AG04450 (cell line): ENCODE results near the gene ADAMTS15. TPM values are rescaled to one million over a fixed set of nuclear protein-coding genes. Genes with fewer than 3 reads are reported as not detected.

Experiments
- CTCF ChIA-PET: fragments of 300-600, 350-600 bp; formaldehyde crosslinking; extraction: SDS; loops from one replicate; lab custom pipeline; 2022; ENCODE audit warnings: antibody characterized with exemption, inconsistent platforms; lab: Charles Lee
- POLR2A ChIA-PET: fragments of 350-600 bp; formaldehyde crosslinking; extraction: SDS; loops from one replicate; lab custom pipeline; 2021; ENCODE audit warnings: antibody characterized with exemption, inconsistent platforms; lab: Yijun Ruan, JAX
- DNase-seq: peaks from one replicate; pipeline ENCODE4 v3.0.0-alpha.2; 2011; ENCODE audit warnings: low read depth, low spot score
- H3K27ac ChIP-seq: one replicate; pipeline ENCODE4 v1.5.1; 2012; ENCODE audit warnings: low read depth, low read length, control low read depth
- H3K27me3 ChIP-seq: one replicate; pipeline ENCODE4 v1.6.0; 2012; ENCODE audit warnings: low read length; ENCODE audit not compliant: control insufficient read depth, insufficient read depth
- H3K4me3 ChIP-seq: 2 replicates; pipeline ENCODE4 v1.5.1; 2011; ENCODE audit warnings: mild to moderate bottlenecking, low read depth, low read length, control low read depth
- H3K9me3 ChIP-seq: 2 replicates; pipeline ENCODE4 v1.5.1; 2012; ENCODE audit warnings: low read length; ENCODE audit not compliant: control insufficient read depth, insufficient read depth
- CTCF ChIP-seq: IDR thresholded peaks from 2 replicates; pipeline ENCODE4 v1.5.1; 2011; ENCODE audit warnings: low read depth, low read length, control low read depth, inconsistent platforms
- polyA plus RNA-seq: library from polyadenylated mRNA; depleted of rRNA; stranded (reverse); fragments of >200 nt; gene quantifications from 2 replicates; pipeline ENCODE4 v1.2.3, GENCODE V29; 2011

The ADAMTS15 gene
- polyA plus RNA-seq, 1 experiment: 5.8 TPM

- Histone ChIP-seq H3K27ac (no peak overlapping the region), H3K27me3 (no peaks in the 10 kb centered on the region), H3K9me3 (no peaks in the 10 kb centered on the region; the same call in 1 of the 2 replicates), H3K4me3 (no peak overlapping the region)
- no peak for DNase-seq
- ChIA-PET CTCF (interaction anchor here (1.3 kb wide), 1 partner anchor 404 kb away, joined by 6 read pairs; no protein-coding TSS in a partner anchor), POLR2A (no interaction called here)
- TF ChIP-seq CTCF: no peak
These were observed 9.4 kb downstream of the ADAMTS15 start for GRCh38 chr11:130457623-130458409.

DNA sequence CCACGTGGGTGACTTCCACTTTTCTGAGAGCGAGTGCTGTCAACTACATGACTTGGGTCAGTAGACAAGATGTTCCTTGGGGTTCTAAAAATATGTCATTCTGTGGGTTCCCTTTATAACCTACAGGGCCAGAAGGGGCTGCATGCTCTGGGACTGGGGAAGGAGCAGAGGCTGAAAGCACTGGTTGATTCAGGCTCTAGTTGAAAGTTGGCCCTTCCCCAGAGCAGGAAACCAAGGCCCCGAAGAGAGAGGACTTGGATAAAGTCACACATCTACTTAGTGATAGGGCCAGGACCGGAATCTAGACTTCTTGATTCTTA lies 9.9 kb downstream of the ADAMTS15 start:
- no peak overlapping the region for H3K4me3 ChIP-seq
- no peaks in the 10 kb centered on the region; the same call in 1 of the 2 replicates for H3K9me3 ChIP-seq
- no peak for DNase-seq
- CTCF ChIA-PET: no interaction called here
- no peak for TF ChIP-seq CTCF
- no peaks in the 10 kb centered on the region for H3K27me3 ChIP-seq
- POLR2A ChIA-PET: interaction anchor here (0.7 kb wide), 1 partner anchor 363 kb away, joined by 6 read pairs; no protein-coding TSS in a partner anchor
- no peak overlapping the region for H3K27ac ChIP-seq

DNA sequence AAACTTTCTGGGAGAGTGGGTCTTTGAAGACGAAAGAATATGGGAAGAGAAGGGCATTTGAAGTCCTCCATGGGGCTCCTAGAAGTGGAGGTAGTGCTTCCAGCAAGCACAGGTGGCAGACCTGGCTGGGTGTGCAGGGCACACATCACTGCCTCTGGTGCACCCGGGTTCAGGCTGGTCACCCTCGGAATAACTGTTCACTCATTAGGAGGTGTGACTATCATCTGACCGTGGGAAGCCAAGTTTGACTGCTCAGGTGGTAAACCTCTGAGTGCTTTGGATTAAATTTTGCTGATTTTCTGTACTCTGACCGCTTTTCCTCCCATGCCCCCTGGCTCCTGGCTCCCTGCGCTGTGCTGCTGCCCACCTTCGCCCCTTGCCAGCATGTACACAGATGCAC lies 11.1 kb downstream of the ADAMTS15 start:
- Histone ChIP-seq H3K9me3 (no peaks in the 10 kb centered on the region; the same call in 1 of the 2 replicates), H3K27me3 (no peaks in the 10 kb centered on the region), H3K27ac (no peak overlapping the region), H3K4me3 (no peak overlapping the region)
- no peak for TF ChIP-seq CTCF
- DNase-seq: no peak
- CTCF ChIA-PET: no interaction called here
- POLR2A ChIA-PET: no interaction called here

DNA sequence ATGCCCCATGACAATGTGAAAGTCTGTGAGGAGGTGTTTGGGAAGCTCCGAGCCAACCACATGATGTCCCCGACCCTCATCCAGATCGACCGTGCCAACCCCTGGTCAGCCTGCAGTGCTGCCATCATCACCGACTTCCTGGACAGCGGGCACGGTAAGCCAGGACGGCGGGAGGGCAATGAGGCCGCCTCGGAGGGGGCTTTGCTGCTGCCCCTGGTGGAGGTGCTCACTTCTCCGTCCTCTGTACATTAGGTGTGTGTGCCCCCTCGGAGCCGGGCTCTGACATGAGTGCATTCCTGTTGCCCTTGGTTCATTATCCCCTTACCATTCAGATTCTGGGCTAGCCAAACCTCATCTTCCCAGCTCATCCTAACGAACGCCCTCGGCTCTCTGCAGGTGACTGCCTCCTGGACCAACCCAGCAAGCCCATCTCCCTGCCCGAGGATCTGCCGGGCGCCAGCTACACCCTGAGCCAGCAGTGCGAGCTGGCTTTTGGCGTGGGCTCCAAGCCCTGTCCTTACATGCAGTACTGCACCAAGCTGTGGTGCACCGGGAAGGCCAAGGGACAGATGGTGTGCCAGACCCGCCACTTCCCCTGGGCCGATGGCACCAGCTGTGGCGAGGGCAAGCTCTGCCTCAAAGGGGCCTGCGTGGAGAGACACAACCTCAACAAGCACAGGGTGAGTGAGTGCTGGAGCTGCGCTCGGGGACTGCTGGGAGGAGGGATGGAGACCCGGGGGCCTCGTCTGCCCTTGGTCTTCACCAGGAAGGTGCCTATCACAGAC lies 13.8 kb downstream of the ADAMTS15 start:
- Histone ChIP-seq H3K27ac (no peak overlapping the region), H3K27me3 (no peaks in the 10 kb centered on the region), H3K9me3 (no peaks in the 10 kb centered on the region), H3K4me3 (no peak overlapping the region)
- POLR2A ChIA-PET: no interaction called here
- DNase-seq: no peak
- CTCF ChIA-PET: no interaction called here
- no peak for TF ChIP-seq CTCF

DNA sequence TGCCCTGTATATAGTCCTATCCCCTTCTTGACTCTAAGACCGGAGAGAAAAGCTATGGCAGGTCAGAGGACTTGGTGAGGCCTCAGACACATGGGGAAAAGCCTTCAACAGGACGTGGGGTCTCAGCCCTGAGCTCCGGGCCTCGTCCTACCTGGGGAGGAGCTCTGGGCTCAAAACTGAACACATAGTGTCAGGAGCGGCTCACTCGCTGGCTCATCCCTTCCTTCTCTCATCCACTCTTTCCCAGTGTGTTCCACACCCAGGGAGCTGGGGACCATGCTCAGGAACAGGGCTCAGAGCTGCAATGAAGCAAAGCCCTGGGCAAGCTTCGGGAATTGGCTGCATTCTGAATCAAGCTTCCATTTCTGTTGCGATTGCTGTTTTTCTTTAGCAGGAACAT lies 14.5 kb downstream of the ADAMTS15 start:
- Histone ChIP-seq H3K4me3 (no peak overlapping the region), H3K27ac (no peak overlapping the region), H3K9me3 (no peaks in the 10 kb centered on the region), H3K27me3 (no peaks in the 10 kb centered on the region)
- no peak for DNase-seq
- no peak for TF ChIP-seq CTCF
- ChIA-PET CTCF (no interaction called here), POLR2A (no interaction called here)
